GM12874 (cell line): ENCODE measurements around the gene COMMD7.

Source experiments
- CTCF ChIP-seq: IDR thresholded peaks from 2 replicates; pipeline ENCODE4 v1.5.1; 2011; ENCODE audit warnings: low read depth, mild to moderate bottlenecking, control low read depth, low read length, moderate library complexity; ENCODE audit not compliant: insufficient read depth

COMMD7 gene

GRCh38 chr20:32751702-32752457, 8.6 kb upstream of the COMMD7 start:
- TF ChIP-seq CTCF: no peak

GRCh38 chr20:32751293-32751692, 8.0 kb upstream of the COMMD7 start:
- TF ChIP-seq CTCF: no peak

GRCh38 chr20:32749914-32750637, 6.8 kb upstream of the COMMD7 start:
- no peak for TF ChIP-seq CTCF

- no peak for TF ChIP-seq CTCF
Measured at GRCh38 chr20:32742322-32743236, 688 bp downstream of the COMMD7 start.

GRCh38 chr20:32741151-32741550, 2.1 kb downstream of the COMMD7 start:
- no peak for TF ChIP-seq CTCF

DNA sequence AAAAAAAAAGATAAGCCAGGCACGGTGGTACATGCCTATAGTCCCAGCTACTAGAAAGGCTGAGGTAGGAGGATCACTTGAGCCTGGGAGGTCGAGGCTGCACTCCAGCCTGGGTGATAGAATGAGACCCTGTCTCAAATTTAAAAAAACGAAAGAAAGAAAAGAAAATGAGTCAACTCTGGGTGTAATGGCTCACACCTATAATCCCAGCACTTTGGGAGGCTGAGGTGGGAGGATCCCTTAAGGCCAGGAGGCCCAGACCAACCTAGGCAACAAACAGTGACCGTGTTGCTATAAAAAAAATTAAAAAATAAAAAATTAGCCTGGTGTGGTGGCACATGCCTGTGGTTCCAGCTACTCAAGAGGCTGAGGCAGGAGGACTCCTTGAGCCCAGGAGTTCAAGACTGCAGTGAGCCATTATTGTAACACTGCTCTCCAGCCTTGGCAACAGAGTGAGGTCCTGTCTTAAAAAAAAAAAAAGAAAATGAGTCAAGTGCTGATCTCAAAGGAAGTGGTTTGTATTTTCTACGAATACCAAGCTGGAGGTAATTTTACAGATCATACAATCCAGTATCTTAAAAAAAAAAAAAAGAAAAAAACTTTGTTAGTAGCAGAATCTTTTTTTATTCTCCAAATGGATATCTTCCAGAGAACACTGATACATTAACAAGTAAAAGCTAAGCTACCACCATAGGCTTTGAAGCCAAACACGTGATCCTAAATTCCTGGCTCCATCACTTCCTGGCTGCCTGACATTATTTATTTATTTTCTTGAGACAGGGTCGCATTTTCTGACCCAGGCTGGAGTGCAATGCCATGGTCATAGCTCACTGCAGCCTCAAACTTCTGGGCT, 5.7 kb downstream of the COMMD7 start:
- no peak for TF ChIP-seq CTCF
